ENCODE results near the gene ELF2. TPM values are rescaled to one million over a fixed set of nuclear protein-coding genes. Genes with fewer than 3 reads are reported as not detected.

ELF2 gene
- total RNA-seq, 1 experiment from 2014 or later = 21.9 TPM

DNA sequence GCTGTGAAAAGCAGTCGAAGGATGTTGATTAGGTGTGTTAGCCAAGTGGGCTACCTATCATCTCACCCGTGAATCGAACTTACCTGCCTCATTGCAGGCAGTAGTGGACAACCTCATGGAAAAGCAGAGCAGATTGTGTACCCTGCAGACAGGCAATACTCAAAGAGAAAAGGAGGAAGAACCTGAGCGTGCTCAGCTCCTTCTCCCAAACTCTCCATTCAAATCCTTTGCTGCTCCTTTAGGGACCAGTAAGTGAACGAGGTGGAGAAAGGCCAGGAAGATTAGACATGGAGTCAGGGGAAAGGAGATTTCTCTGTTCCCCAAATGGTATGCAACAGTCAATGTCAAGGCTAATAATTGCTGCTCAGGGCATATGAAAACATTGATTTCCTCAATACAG is 45.2 kb upstream of the ELF2 start:
- no peaks in the 10 kb centered on the region for H3K9me3 ChIP-seq (ENCODE audit: control insufficient read depth, insufficient read depth, low read depth, low read length)
- intact Hi-C loops (cut with micrococcal nuclease; ENCODE audit: unreplicated experiment) = loop anchor here (10.0 kb wide), 1 partner anchor 53 kb away; no protein-coding TSS in a partner anchor
- ATAC-seq = no peak
- H3K4me3 ChIP-seq (ENCODE audit: low read depth in 2 of 2, low read length in 2 of 2) = no peak overlapping the region
- POLR2A ChIA-PET = no interaction called here
- H3K36me3 ChIP-seq (ENCODE audit: control insufficient read depth, insufficient read depth, low read length) = no peaks in the 10 kb centered on the region
- BruUV-seq (replicated peaks) = no TSS peak
- TF ChIP-seq SIN3A (IDR thresholded peaks at IDR 0.05; ENCODE audit: borderline replicate concordance, insufficient read depth, low read depth, low read length) (no peak), REST (IDR thresholded peaks at IDR 0.05; ENCODE audit: insufficient read depth in 1 of 2, low read depth in 2 of 2, low read length in 1 of 2) (no peak), CTCF (IDR thresholded peaks at IDR 0.05) (no peak), POLR2AphosphoS5 (IDR thresholded peaks at IDR 0.05; ENCODE audit: low read depth, low read length) (no peak), TCF7L2 (IDR thresholded peaks at IDR 0.05; ENCODE audit: low read depth, low read length) (no peak)
- H3K4me1 ChIP-seq (ENCODE audit: control insufficient read depth, insufficient read depth, low read length) = no peaks in the 10 kb centered on the region
- no peak overlapping the region for H3K27ac ChIP-seq (ENCODE audit: low read length)
- CTCF ChIA-PET = no interaction called here
- H3K27me3 ChIP-seq (ENCODE audit: control insufficient read depth, insufficient read depth, low read length) = no peaks in the 10 kb centered on the region
- DNase-seq (ENCODE audit: low read depth, low spot score) = no peak
- in situ Hi-C loops (cut with HindIII; ENCODE audit: low pct_unique_long_range_greater_than_20kb, low sequenced_read_pairs) = no loop called here

DNA sequence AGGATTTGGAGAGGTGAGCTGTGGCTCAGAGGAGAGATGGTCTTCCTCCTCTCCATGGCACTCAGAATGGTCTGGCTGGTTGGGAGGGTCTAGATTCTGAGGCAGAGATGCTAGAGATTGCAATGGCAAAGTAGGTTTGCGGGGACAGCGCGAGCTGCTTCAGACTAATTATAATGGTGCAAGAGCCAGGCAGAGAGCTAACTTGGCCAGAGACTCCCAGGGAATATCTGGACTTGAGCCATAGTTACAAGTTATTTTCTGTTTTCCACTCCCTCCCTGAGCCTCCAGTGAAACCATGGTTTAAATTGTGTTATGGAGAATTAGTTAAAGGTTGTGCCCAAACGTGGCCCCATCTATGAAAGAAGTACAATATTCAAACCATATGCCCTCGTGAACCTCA is 44.7 kb upstream of the ELF2 start:
- ATAC-seq (no peak), DNase-seq (ENCODE audit: low read depth, low spot score) (no peak)
- no peak overlapping the region for H3K4me3 ChIP-seq (ENCODE audit: low read depth in 2 of 2, low read length in 2 of 2)
- no peaks in the 10 kb centered on the region for H3K36me3 ChIP-seq (ENCODE audit: control insufficient read depth, insufficient read depth, low read length)
- no peaks in the 10 kb centered on the region for H3K27me3 ChIP-seq (ENCODE audit: control insufficient read depth, insufficient read depth, low read length)
- H3K4me1 ChIP-seq (ENCODE audit: control insufficient read depth, insufficient read depth, low read length) = no peaks in the 10 kb centered on the region
- intact Hi-C loops (cut with micrococcal nuclease; ENCODE audit: unreplicated experiment) (loop anchor here (10.0 kb wide), 1 partner anchor 53 kb away; no protein-coding TSS in a partner anchor), in situ Hi-C loops (cut with HindIII; ENCODE audit: low pct_unique_long_range_greater_than_20kb, low sequenced_read_pairs) (no loop called here)
- no TSS peak for BruUV-seq (replicated peaks)
- H3K9me3 ChIP-seq (ENCODE audit: control insufficient read depth, insufficient read depth, low read depth, low read length) = no peaks in the 10 kb centered on the region
- TF ChIP-seq SIN3A (IDR thresholded peaks at IDR 0.05; ENCODE audit: borderline replicate concordance, insufficient read depth, low read depth, low read length) = no peak
- TF ChIP-seq CTCF (IDR thresholded peaks at IDR 0.05) = no peak
- TF ChIP-seq TCF7L2 (IDR thresholded peaks at IDR 0.05; ENCODE audit: low read depth, low read length) = no peak
- TF ChIP-seq POLR2AphosphoS5 (IDR thresholded peaks at IDR 0.05; ENCODE audit: low read depth, low read length) = no peak
- no peak for TF ChIP-seq REST (IDR thresholded peaks at IDR 0.05; ENCODE audit: insufficient read depth in 1 of 2, low read depth in 2 of 2, low read length in 1 of 2)
- CTCF ChIA-PET = no interaction called here
- H3K27ac ChIP-seq (ENCODE audit: low read length) = no peak overlapping the region
- POLR2A ChIA-PET = no interaction called here

Data from Panc1 (cell line).